ENCODE data around the gene KAZN. TPM values are rescaled to one million over a fixed set of nuclear protein-coding genes. Genes with fewer than 3 reads are reported as not detected.

KAZN gene
- total RNA-seq, 1 donor from 2014 or later: 11.6 TPM

- Mint-ChIP-seq H3K4me1 (peaks cover 17% of the 10 kb centered on the region), H3K4me3 (no peak overlapping the region), H3K27me3 (ENCODE audit: low read depth) (peaks cover 3% of the 10 kb centered on the region), H3K9me3 (no peaks in the 10 kb centered on the region), H3K36me3 (ENCODE audit: low read depth) (no peaks in the 10 kb centered on the region), H3K27ac (ENCODE audit: unreplicated experiment) (no peak overlapping the region)
- DNase-seq (ENCODE audit: low read depth, low spot score): no peak
- TF ChIP-seq CTCF (conservative IDR thresholded peaks at IDR 0.05): no peak
These were observed 130.0 kb downstream of the KAZN start for GRCh38 chr1:14728516-14728915.

- H3K4me1 Mint-ChIP-seq: peaks cover 27% of the 10 kb centered on the region
These were observed 134.2 kb downstream of the KAZN start for GRCh38 chr1:14732728-14733047.

GRCh38 chr1:14733048-14733778 is 134.7 kb downstream of the KAZN start:
- Mint-ChIP-seq H3K27me3 (ENCODE audit: low read depth) (peaks cover 7% of the 10 kb centered on the region), H3K4me1 (peaks cover 27% of the 10 kb centered on the region), H3K27ac (ENCODE audit: unreplicated experiment) (no peak overlapping the region), H3K36me3 (ENCODE audit: low read depth) (no peaks in the 10 kb centered on the region), H3K4me3 (peak overlapping the region; percentile 65), H3K9me3 (no peaks in the 10 kb centered on the region)
- DNase-seq (ENCODE audit: low read depth, low spot score): peak; percentile 6
- TF ChIP-seq CTCF (conservative IDR thresholded peaks at IDR 0.05): no peak

More at GRCh38 chr1:14732728-14733047, 134.2 kb downstream of the KAZN start:
- H3K9me3 Mint-ChIP-seq: no peaks in the 10 kb centered on the region
- H3K4me3 Mint-ChIP-seq: no peak overlapping the region
- no peak overlapping the region for H3K27ac Mint-ChIP-seq (ENCODE audit: unreplicated experiment)
- peaks cover 7% of the 10 kb centered on the region for H3K27me3 Mint-ChIP-seq (ENCODE audit: low read depth)
- no peaks in the 10 kb centered on the region for H3K36me3 Mint-ChIP-seq (ENCODE audit: low read depth)
- TF ChIP-seq CTCF (conservative IDR thresholded peaks at IDR 0.05): no peak
- no peak for DNase-seq (ENCODE audit: low read depth, low spot score)

GRCh38 chr1:14733779-14734140 is 135.3 kb downstream of the KAZN start:
- H3K27me3 Mint-ChIP-seq (ENCODE audit: low read depth): peaks cover 7% of the 10 kb centered on the region
- H3K27ac Mint-ChIP-seq (ENCODE audit: unreplicated experiment): peak overlapping the region; percentile 94
- no peak for DNase-seq (ENCODE audit: low read depth, low spot score)
- peaks cover 27% of the 10 kb centered on the region for H3K4me1 Mint-ChIP-seq
- H3K36me3 Mint-ChIP-seq (ENCODE audit: low read depth): no peaks in the 10 kb centered on the region
- TF ChIP-seq CTCF (conservative IDR thresholded peaks at IDR 0.05): no peak
- peak overlapping the region; percentile 40 for H3K4me3 Mint-ChIP-seq
- H3K9me3 Mint-ChIP-seq: no peaks in the 10 kb centered on the region

- TF ChIP-seq CTCF (conservative IDR thresholded peaks at IDR 0.05): no peak
These were observed 137.4 kb downstream of the KAZN start for GRCh38 chr1:14735841-14736240.

More at GRCh38 chr1:14735841-14736240, 137.4 kb downstream of the KAZN start:
- H3K27ac Mint-ChIP-seq (ENCODE audit: unreplicated experiment): no peak overlapping the region
- no peaks in the 10 kb centered on the region for H3K36me3 Mint-ChIP-seq (ENCODE audit: low read depth)
- peaks cover 41% of the 10 kb centered on the region for H3K4me1 Mint-ChIP-seq
- H3K4me3 Mint-ChIP-seq: no peak overlapping the region
- H3K9me3 Mint-ChIP-seq: no peaks in the 10 kb centered on the region
- peaks cover 17% of the 10 kb centered on the region for H3K27me3 Mint-ChIP-seq (ENCODE audit: low read depth)
- DNase-seq (ENCODE audit: low read depth, low spot score): no peak

All from neural crest cell (in vitro differentiated cells).